ENCODE results near the gene EMP2. TPM values are rescaled to one million over a fixed set of nuclear protein-coding genes. Genes with fewer than 3 reads are reported as not detected.

Gene EMP2
- total RNA-seq, 2 experiments from 2014 or later, result not detected

- Mint-ChIP-seq H3K36me3 (ENCODE audit: low read depth) (no peaks in the 10 kb centered on the region), H3K4me3 (no peak overlapping the region), H3K27ac (no peak overlapping the region), H3K9me3 (no peaks in the 10 kb centered on the region), H3K4me1 (ENCODE audit: low read depth) (no peaks in the 10 kb centered on the region), H3K27me3 (peaks cover 40% of the 10 kb centered on the region)
- no peak for DNase-seq
- peaks cover 0 to 6% of the 10 kb centered on the region in 2 experiments for H3K9me3 ChIP-seq (ENCODE audit: control insufficient read depth in 1 of 2, insufficient read depth in 1 of 2, low read length in 2 of 2)
- H3K27me3 ChIP-seq (ENCODE audit: control insufficient read depth in 1 of 2, insufficient read depth in 2 of 2, low read length in 2 of 2), result peaks cover 5 to 18% of the 10 kb centered on the region in 2 experiments
- intact Hi-C loops (cut with DNase I, micrococcal nuclease), result no loop called here
- H3K27ac ChIP-seq (ENCODE audit: low read depth in 1 of 2, low read length in 2 of 2), result no peak overlapping the region
- CTCF ChIA-PET, result no interaction called here
- no peak for TF ChIP-seq CTCF (IDR thresholded peaks at IDR 0.05)
- H3K36me3 ChIP-seq (ENCODE audit: insufficient read depth, low read length), result no peaks in the 10 kb centered on the region
- no peak for ATAC-seq (ENCODE audit: poor library complexity)
- POLR2A ChIA-PET, result no interaction called here
- no peaks in the 10 kb centered on the region for H3K4me1 ChIP-seq (ENCODE audit: insufficient read depth, low read length)
- no peak overlapping the region for H3K4me3 ChIP-seq (ENCODE audit: low read length)
These were observed 39.7 kb upstream of the EMP2 start for GRCh38 chr16:10620120-10620519.

GRCh38 chr16:10619271-10619849 lies 39.0 kb upstream of the EMP2 start:
- no peaks in the 10 kb centered on the region for H3K36me3 Mint-ChIP-seq (ENCODE audit: low read depth)
- Histone ChIP-seq H3K9me3 (ENCODE audit: control insufficient read depth in 1 of 2, insufficient read depth in 1 of 2, low read length in 2 of 2) (peaks cover 0 to 6% of the 10 kb centered on the region in 2 experiments), H3K27ac (ENCODE audit: low read depth in 1 of 2, low read length in 2 of 2) (no peak overlapping the region), H3K4me3 (ENCODE audit: low read length) (no peak overlapping the region), H3K27me3 (ENCODE audit: control insufficient read depth in 1 of 2, insufficient read depth in 2 of 2, low read length in 2 of 2) (peaks cover 5 to 18% of the 10 kb centered on the region in 2 experiments), H3K36me3 (ENCODE audit: insufficient read depth, low read length) (no peaks in the 10 kb centered on the region), H3K4me1 (ENCODE audit: insufficient read depth, low read length) (no peaks in the 10 kb centered on the region)
- DNase-seq, result peak in 2 of 14 experiments; percentile 7 to 21
- peaks cover 40% of the 10 kb centered on the region for H3K27me3 Mint-ChIP-seq
- H3K4me1 Mint-ChIP-seq (ENCODE audit: low read depth), result no peaks in the 10 kb centered on the region
- H3K4me3 Mint-ChIP-seq, result no peak overlapping the region
- H3K9me3 Mint-ChIP-seq, result no peaks in the 10 kb centered on the region
- no peak for ATAC-seq (ENCODE audit: poor library complexity)
- POLR2A ChIA-PET, result no interaction called here
- CTCF ChIA-PET, result no interaction called here
- TF ChIP-seq CTCF (IDR thresholded peaks at IDR 0.05), result no peak
- no peak overlapping the region for H3K27ac Mint-ChIP-seq
- intact Hi-C loops (cut with DNase I, micrococcal nuclease), result no loop called here

- no peak overlapping the region for H3K27ac ChIP-seq (ENCODE audit: low read depth in 1 of 2, low read length in 2 of 2)
- no peak overlapping the region for H3K4me3 ChIP-seq (ENCODE audit: low read length)
- intact Hi-C loops (cut with DNase I, micrococcal nuclease), result no loop called here
- no peaks in the 10 kb centered on the region for H3K36me3 ChIP-seq (ENCODE audit: insufficient read depth, low read length)
- H3K27me3 ChIP-seq (ENCODE audit: control insufficient read depth in 1 of 2, insufficient read depth in 2 of 2, low read length in 2 of 2), result peaks cover 5 to 18% of the 10 kb centered on the region in 2 experiments
- no peak overlapping the region for H3K27ac Mint-ChIP-seq
- no peaks in the 10 kb centered on the region for H3K4me1 ChIP-seq (ENCODE audit: insufficient read depth, low read length)
- ChIA-PET POLR2A (no interaction called here), CTCF (no interaction called here)
- no peaks in the 10 kb centered on the region for H3K9me3 Mint-ChIP-seq
- TF ChIP-seq CTCF (IDR thresholded peaks at IDR 0.05), result no peak
- H3K9me3 ChIP-seq (ENCODE audit: control insufficient read depth in 1 of 2, insufficient read depth in 1 of 2, low read length in 2 of 2), result peaks cover 0 to 6% of the 10 kb centered on the region in 2 experiments
- H3K4me3 Mint-ChIP-seq, result no peak overlapping the region
- no peaks in the 10 kb centered on the region for H3K4me1 Mint-ChIP-seq (ENCODE audit: low read depth)
- H3K27me3 Mint-ChIP-seq, result peaks cover 41% of the 10 kb centered on the region
- no peaks in the 10 kb centered on the region for H3K36me3 Mint-ChIP-seq (ENCODE audit: low read depth)
- ATAC-seq (ENCODE audit: poor library complexity) (no peak), DNase-seq (no peak)
These were observed 38.4 kb upstream of the EMP2 start for GRCh38 chr16:10618710-10619209.
